ENCODE measurements around the gene SLC5A1. TPM values are rescaled to one million over a fixed set of nuclear protein-coding genes. Genes with fewer than 3 reads are reported as not detected.
"Not testable (repeated sequence)": the region's sequence is repeated elsewhere in the genome, so short reads cannot be mapped to it uniquely, and the experiment has no call there.

Gene SLC5A1
- total and polyA plus RNA-seq, 11 donors: 22.1 to 181 (median 103) TPM

GRCh38 chr22:32157632-32158031 is 114.6 kb downstream of the SLC5A1 start:
- H3K27ac ChIP-seq; H3K4me3 ChIP-seq; H3K9me3 ChIP-seq; intact Hi-C loops (cut with DNase I); DNase-seq; H3K4me1 ChIP-seq; H3K36me3 ChIP-seq; ATAC-seq: not testable (repeated sequence)
- 70 to 83% (median 78%) methylated on average over 5 of the region's 5 CpGs for WGBS, 4 donors
- peaks cover 0 to 12% (median 0%) of the 10 kb centered on the region in 9 donors for H3K27me3 ChIP-seq

GRCh38 chr22:32158712-32159533 is 115.9 kb downstream of the SLC5A1 start, which contains the start of gene C22orf42:
C22orf42 (minus strand) TSS chr22:32159303; CDS start chr22:32159215, 88 bp downstream.
- Histone ChIP-seq H3K9me3 (no peaks in the 10 kb centered on the region), H3K4me3 (no peak within 1 kb of the TSS), H3K27me3 (peaks cover 0 to 12% (median 0%) of the 10 kb centered on the region in 9 donors), H3K27ac (no peak within 1 kb of the TSS), H3K4me1 (peaks cover 0 to under 1% (median 0%) of the 10 kb centered on the region in 12 donors), H3K36me3 (no peaks in the 10 kb centered on the region)
- TF ChIP-seq CTCF (IDR thresholded peaks at IDR 0.05) (no peak), POLR2A (IDR thresholded peaks at IDR 0.05) (no peak)
- no peak for ATAC-seq
- no peak for DNase-seq
- WGBS, 4 donors: 73 to 82% (median 78%) methylated on average over 8 to 12 of the region's 12 CpGs
- intact Hi-C loops (cut with DNase I): no loop called here

- WGBS, 4 donors: 64 to 72% (median 67%) methylated on average over 5 of the region's 5 CpGs
- ATAC-seq; H3K4me3 ChIP-seq; DNase-seq; H3K27ac ChIP-seq; H3K27me3 ChIP-seq; intact Hi-C loops (cut with DNase I); H3K9me3 ChIP-seq; H3K4me1 ChIP-seq; H3K36me3 ChIP-seq: not testable (repeated sequence)
Measured at GRCh38 chr22:32160411-32160810, 117.3 kb downstream of the SLC5A1 start.

Other genes with a start within 250 kb of the SLC5A1 start
- gene YWHAH, start 98.7 kb upstream of the SLC5A1 start, total RNA-seq: 100 to 1,000 TPM in 3 of 9 donors, 10 to 100 TPM in 6; 57.5 to 126 (median 84.1) TPM
- gene YWHAH, start 98.7 kb upstream of the SLC5A1 start, polyA plus RNA-seq: 100 to 1,000 TPM in 1 of 2 donors, 10 to 100 TPM in 1; 47.2 to 111 TPM
- not detected for gene C22orf42, start 116.0 kb downstream of the SLC5A1 start, total RNA-seq
- gene C22orf42, start 116.0 kb downstream of the SLC5A1 start, polyA plus RNA-seq: not detected
- gene RFPL2, start 161.8 kb downstream of the SLC5A1 start, total RNA-seq: not detected
- not detected for gene RFPL2, start 161.8 kb downstream of the SLC5A1 start, polyA plus RNA-seq
- gene SLC5A4, start 212.1 kb downstream of the SLC5A1 start, total RNA-seq: 1 to 10 TPM in 1 of 9 donors, under 1 TPM in 6, not detected in 2; 0.13 to 1.3 (median 0.28) TPM
- under 1 TPM; 0.12 to 0.34 TPM for gene SLC5A4, start 212.1 kb downstream of the SLC5A1 start, polyA plus RNA-seq